Omental fat pad (tissue), 4 donors: ENCODE data around the gene ST3GAL5. TPM values are rescaled to one million over a fixed set of nuclear protein-coding genes. Genes with fewer than 3 reads are reported as not detected.

Experiments used
- ATAC-seq: fragments of 150-250 bp; one replicate; pipeline ENCODE4 v1.9.1; 2016; ENCODE audit warnings: mild to moderate bottlenecking, moderate library complexity; ENCODE audit not compliant: low FRiP score
- DNase-seq: peaks from one replicate; pipeline ENCODE4 v3.0.0-alpha.2; 2019; ENCODE audit warnings: low spot score
- CTCF ChIP-seq, 3 donors: fragments of 450-650 bp; IDR thresholded peaks; one replicate each; pipeline ENCODE4 v1.5.1; 2016 to 2017; ENCODE audit warnings: antibody characterized with exemption in 3 of 3, mild to moderate bottlenecking in 3 of 3, moderate library complexity in 2 of 3
- total RNA-seq, 4 donors: library from RNA; depleted of rRNA; stranded (reverse); fragments of >200 nt; gene quantifications; one replicate each; pipeline ENCODE4 v1.1.0, GENCODE V29; 2016

The ST3GAL5 gene
- total RNA-seq, 4 donors from 2014 or later = 41.7 to 89.5 (median 59.4) TPM

GRCh38 chr2:85892216-85892944, 3.6 kb upstream of the ST3GAL5 start:
- peak; percentile 15 for DNase-seq
- ATAC-seq = no peak
- TF ChIP-seq CTCF (IDR thresholded peaks at IDR 0.05) = no peak

- no peak for TF ChIP-seq CTCF (IDR thresholded peaks at IDR 0.05)
- no peak for ATAC-seq
- peak; percentile 21 for DNase-seq
These were observed 1.9 kb upstream of the ST3GAL5 start for GRCh38 chr2:85890522-85891176.

- ATAC-seq = no peak
- TF ChIP-seq CTCF (IDR thresholded peaks at IDR 0.05) = no peak
- DNase-seq = peak; percentile 22
These were observed 964 bp upstream of the ST3GAL5 start for GRCh38 chr2:85889627-85890281.

- no peak for DNase-seq
- TF ChIP-seq CTCF (IDR thresholded peaks at IDR 0.05) = no peak
- peak; percentile 3 for ATAC-seq
These were observed 638 bp downstream of the ST3GAL5 start for GRCh38 chr2:85888020-85888683.

GRCh38 chr2:85887566-85888019, 1.2 kb downstream of the ST3GAL5 start:
- DNase-seq (no peak), ATAC-seq (no peak)
- TF ChIP-seq CTCF (IDR thresholded peaks at IDR 0.05) = no peak

- ATAC-seq (peak; percentile 68), DNase-seq (no peak)
- no peak for TF ChIP-seq CTCF (IDR thresholded peaks at IDR 0.05)
These were observed 2.2 kb downstream of the ST3GAL5 start for GRCh38 chr2:85886590-85886989.
